ENCODE results near the gene PELI2. TPM values are rescaled to one million over a fixed set of nuclear protein-coding genes. Genes with fewer than 3 reads are reported as not detected.
"Not testable (repeated sequence)": the region's sequence is repeated elsewhere in the genome, so short reads cannot be mapped to it uniquely, and the experiment has no call there.

The PELI2 gene
- total RNA-seq, 1 donor from 2014 or later: 32.2 TPM

GRCh38 chr14:56161658-56162057 is 43.4 kb downstream of the PELI2 start:
- Mint-ChIP-seq H3K9me3 (ENCODE audit: low read depth) (peaks cover 44% of the 10 kb centered on the region), H3K4me1 (ENCODE audit: low read depth) (peaks cover 8% of the 10 kb centered on the region), H3K27ac (no peak overlapping the region), H3K36me3 (ENCODE audit: insufficient read depth) (peaks cover 27% of the 10 kb centered on the region), H3K27me3 (no peaks in the 10 kb centered on the region), H3K4me3 (ENCODE audit: low read depth) (no peak overlapping the region)
- no peak for DNase-seq (ENCODE audit: low spot score, unreplicated experiment)
- TF ChIP-seq CTCF (IDR thresholded peaks at IDR 0.05; ENCODE audit: unreplicated experiment): no peak

- Mint-ChIP-seq H3K9me3 (ENCODE audit: low read depth) (peaks cover 49% of the 10 kb centered on the region), H3K4me1 (ENCODE audit: low read depth) (peaks cover 8% of the 10 kb centered on the region), H3K36me3 (ENCODE audit: insufficient read depth) (peaks cover 32% of the 10 kb centered on the region), H3K4me3 (ENCODE audit: low read depth) (no peak overlapping the region), H3K27ac (no peak overlapping the region), H3K27me3 (no peaks in the 10 kb centered on the region)
- TF ChIP-seq CTCF (IDR thresholded peaks at IDR 0.05; ENCODE audit: unreplicated experiment): no peak
- no peak for DNase-seq (ENCODE audit: low spot score, unreplicated experiment)
These were observed 44.3 kb downstream of the PELI2 start for GRCh38 chr14:56162476-56162875.

- not testable (repeated sequence) for H3K27me3 Mint-ChIP-seq; H3K4me1 Mint-ChIP-seq (ENCODE audit: low read depth); H3K27ac Mint-ChIP-seq; DNase-seq (ENCODE audit: low spot score, unreplicated experiment); H3K4me3 Mint-ChIP-seq (ENCODE audit: low read depth)
- H3K36me3 Mint-ChIP-seq (ENCODE audit: insufficient read depth): peaks cover 32% of the 10 kb centered on the region
- peaks cover 49% of the 10 kb centered on the region for H3K9me3 Mint-ChIP-seq (ENCODE audit: low read depth)
These were observed 48.4 kb downstream of the PELI2 start for GRCh38 chr14:56166579-56166978.

- Mint-ChIP-seq H3K4me3 (ENCODE audit: low read depth) (no peak overlapping the region), H3K36me3 (ENCODE audit: insufficient read depth) (peaks cover 22% of the 10 kb centered on the region), H3K4me1 (ENCODE audit: low read depth) (peaks cover 11% of the 10 kb centered on the region), H3K27ac (no peak overlapping the region), H3K9me3 (ENCODE audit: low read depth) (peaks cover 38% of the 10 kb centered on the region), H3K27me3 (no peaks in the 10 kb centered on the region)
- DNase-seq (ENCODE audit: low spot score, unreplicated experiment): no peak
- no peak for TF ChIP-seq CTCF (IDR thresholded peaks at IDR 0.05; ENCODE audit: unreplicated experiment)
These were observed 49.9 kb downstream of the PELI2 start for GRCh38 chr14:56168007-56168616.

GRCh38 chr14:56170028-56170427 is 51.8 kb downstream of the PELI2 start:
- H3K27ac Mint-ChIP-seq: no peak overlapping the region
- DNase-seq (ENCODE audit: low spot score, unreplicated experiment): no peak
- peaks cover 13% of the 10 kb centered on the region for H3K36me3 Mint-ChIP-seq (ENCODE audit: insufficient read depth)
- no peak overlapping the region for H3K4me3 Mint-ChIP-seq (ENCODE audit: low read depth)
- peaks cover 11% of the 10 kb centered on the region for H3K4me1 Mint-ChIP-seq (ENCODE audit: low read depth)
- no peaks in the 10 kb centered on the region for H3K27me3 Mint-ChIP-seq
- peaks cover 18% of the 10 kb centered on the region for H3K9me3 Mint-ChIP-seq (ENCODE audit: low read depth)
- no peak for TF ChIP-seq CTCF (IDR thresholded peaks at IDR 0.05; ENCODE audit: unreplicated experiment)

GRCh38 chr14:56170877-56171422 is 52.7 kb downstream of the PELI2 start:
- Mint-ChIP-seq H3K4me3 (ENCODE audit: low read depth) (no peak overlapping the region), H3K9me3 (ENCODE audit: low read depth) (peaks cover 11% of the 10 kb centered on the region), H3K27ac (peak overlapping the region; percentile 21), H3K4me1 (ENCODE audit: low read depth) (peaks cover 11% of the 10 kb centered on the region), H3K36me3 (ENCODE audit: insufficient read depth) (peaks cover 9% of the 10 kb centered on the region), H3K27me3 (no peaks in the 10 kb centered on the region)
- no peak for DNase-seq (ENCODE audit: low spot score, unreplicated experiment)
- no peak for TF ChIP-seq CTCF (IDR thresholded peaks at IDR 0.05; ENCODE audit: unreplicated experiment)
